ENCODE data around the gene RAD18. TPM values are rescaled to one million over a fixed set of nuclear protein-coding genes. Genes with fewer than 3 reads are reported as not detected.

RAD18 gene
- total RNA-seq, 4 donors from 2014 or later, result 4.7 to 15.6 (median 8.5) TPM

- peaks cover 9% of the 10 kb centered on the region for H3K36me3 ChIP-seq
- TF ChIP-seq CTCF (IDR thresholded peaks at IDR 0.05) (no peak), POLR2AphosphoS5 (IDR thresholded peaks at IDR 0.05) (no peak), POLR2A (IDR thresholded peaks at IDR 0.05) (no peak), EP300 (IDR thresholded peaks at IDR 0.05) (no peak)
- H3K4me3 ChIP-seq, result no peak overlapping the region
- DNase-seq (ENCODE audit: low spot score in 2 of 2), result no peak
- no peaks in the 10 kb centered on the region for H3K27me3 ChIP-seq
- no peaks in the 10 kb centered on the region for H3K4me1 ChIP-seq
- no peaks in the 10 kb centered on the region for H3K9me3 ChIP-seq
- WGBS, result 96% methylated on average over 2 of the region's 2 CpGs
- H3K27ac ChIP-seq, result no peak overlapping the region
Measured at GRCh38 chr3:9007213-9007612, 43.9 kb upstream of the RAD18 start.

DNA sequence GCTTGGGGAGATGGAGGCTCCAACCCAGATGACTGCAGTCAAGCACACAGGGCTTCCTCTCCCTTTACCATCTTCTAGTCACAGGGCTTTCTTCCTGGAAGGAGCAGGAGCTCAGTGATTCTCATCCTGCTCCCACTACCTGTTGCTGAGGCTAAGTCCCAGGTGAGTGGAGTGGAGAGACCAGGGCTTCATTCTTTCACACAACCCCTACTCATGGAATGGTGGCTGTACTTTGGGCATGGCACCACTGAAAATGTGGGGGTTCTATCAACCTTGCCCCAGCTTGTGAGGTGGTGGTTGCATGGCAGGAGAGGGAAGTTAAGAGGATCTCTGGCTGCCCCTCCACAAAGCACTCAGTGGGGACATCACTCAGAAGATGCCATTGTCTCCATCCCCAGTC is 36.8 kb upstream of the RAD18 start:
- TF ChIP-seq CTCF (IDR thresholded peaks at IDR 0.05) (no peak), POLR2AphosphoS5 (IDR thresholded peaks at IDR 0.05) (no peak), EP300 (IDR thresholded peaks at IDR 0.05) (no peak), POLR2A (IDR thresholded peaks at IDR 0.05) (no peak)
- Histone ChIP-seq H3K27me3 (no peaks in the 10 kb centered on the region), H3K4me3 (no peak overlapping the region), H3K4me1 (peaks cover 6% of the 10 kb centered on the region), H3K36me3 (no peaks in the 10 kb centered on the region), H3K27ac (no peak overlapping the region), H3K9me3 (no peaks in the 10 kb centered on the region)
- DNase-seq (ENCODE audit: low spot score in 2 of 2), result no peak

GRCh38 chr3:8997151-8997550 is 33.9 kb upstream of the RAD18 start:
- H3K4me1 ChIP-seq, result peaks cover 6% of the 10 kb centered on the region
- TF ChIP-seq POLR2A (IDR thresholded peaks at IDR 0.05), result no peak
- no peak for TF ChIP-seq EP300 (IDR thresholded peaks at IDR 0.05)
- TF ChIP-seq CTCF (IDR thresholded peaks at IDR 0.05), result no peak
- TF ChIP-seq POLR2AphosphoS5 (IDR thresholded peaks at IDR 0.05), result no peak
- no peak overlapping the region for H3K4me3 ChIP-seq
- no peaks in the 10 kb centered on the region for H3K9me3 ChIP-seq
- H3K36me3 ChIP-seq, result peaks cover 6% of the 10 kb centered on the region
- no peak for DNase-seq (ENCODE audit: low spot score in 2 of 2)
- H3K27me3 ChIP-seq, result no peaks in the 10 kb centered on the region
- WGBS, result 62% methylated on average over 3 of the region's 3 CpGs
- no peak overlapping the region for H3K27ac ChIP-seq

DNA sequence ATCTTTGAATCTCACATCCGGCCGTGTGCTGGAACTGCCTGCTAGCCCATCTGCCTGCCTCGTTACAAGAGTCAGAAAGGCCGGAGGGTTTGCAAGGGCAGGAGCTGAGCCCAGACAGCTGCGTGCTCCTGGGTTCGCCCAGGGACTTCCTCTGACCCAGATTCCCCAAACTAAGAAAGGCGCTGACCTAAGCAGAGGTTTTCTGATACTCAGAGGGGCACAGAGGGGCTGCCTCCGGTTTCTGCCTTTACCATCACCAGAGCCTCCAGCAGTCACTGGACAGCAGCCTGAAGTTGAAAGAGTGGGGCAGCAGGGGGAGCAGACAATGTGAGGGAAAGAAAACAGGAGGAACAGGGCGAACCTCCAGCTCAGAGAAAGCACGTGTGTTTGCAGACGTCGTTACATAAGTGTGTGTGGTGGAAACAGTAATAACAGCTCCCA is 33.4 kb upstream of the RAD18 start:
- no peak overlapping the region for H3K4me3 ChIP-seq
- no peak for DNase-seq (ENCODE audit: low spot score in 2 of 2)
- 47% methylated on average over 7 of the region's 12 CpGs for WGBS
- TF ChIP-seq CTCF (IDR thresholded peaks at IDR 0.05) (peak in 1 of 2 donors; percentile 10), EP300 (IDR thresholded peaks at IDR 0.05) (no peak), POLR2AphosphoS5 (IDR thresholded peaks at IDR 0.05) (no peak), POLR2A (IDR thresholded peaks at IDR 0.05) (no peak)
- H3K27me3 ChIP-seq, result no peaks in the 10 kb centered on the region
- peaks cover 6% of the 10 kb centered on the region for H3K36me3 ChIP-seq
- no peak overlapping the region for H3K27ac ChIP-seq
- peaks cover 6% of the 10 kb centered on the region for H3K4me1 ChIP-seq
- H3K9me3 ChIP-seq, result no peaks in the 10 kb centered on the region

DNA sequence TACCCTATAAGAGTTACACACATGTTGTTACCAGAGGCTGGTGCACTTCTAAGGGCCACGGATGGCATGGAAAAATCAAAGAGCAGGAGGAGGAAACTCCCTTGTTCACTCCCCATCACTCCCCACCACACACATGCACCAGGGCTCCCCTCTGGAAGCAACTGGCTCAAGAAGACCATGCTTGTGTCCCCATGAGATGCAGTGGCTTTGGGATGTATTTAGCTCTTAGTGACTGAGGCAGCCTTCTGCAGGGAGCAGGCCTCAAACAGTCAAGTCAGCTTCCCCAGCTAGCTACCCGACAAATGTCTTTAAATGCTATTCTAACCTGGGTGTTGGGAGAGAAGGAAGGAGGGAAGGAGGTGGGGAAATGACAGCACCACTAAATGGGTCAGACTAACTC is 32.9 kb upstream of the RAD18 start:
- no peak for TF ChIP-seq POLR2AphosphoS5 (IDR thresholded peaks at IDR 0.05)
- no peak for TF ChIP-seq EP300 (IDR thresholded peaks at IDR 0.05)
- TF ChIP-seq POLR2A (IDR thresholded peaks at IDR 0.05), result no peak
- TF ChIP-seq CTCF (IDR thresholded peaks at IDR 0.05), result no peak
- H3K27ac ChIP-seq, result no peak overlapping the region
- peaks cover 6% of the 10 kb centered on the region for H3K4me1 ChIP-seq
- no peaks in the 10 kb centered on the region for H3K9me3 ChIP-seq
- no peak overlapping the region for H3K4me3 ChIP-seq
- 83% methylated on average over 2 of the region's 2 CpGs for WGBS
- H3K36me3 ChIP-seq, result peaks cover 6% of the 10 kb centered on the region
- H3K27me3 ChIP-seq, result no peaks in the 10 kb centered on the region
- no peak for DNase-seq (ENCODE audit: low spot score in 2 of 2)
